HG03571 (cell line): Measurements from ENCODE around the gene TTPAL.

Experiments used
- ATAC-seq: cut with Tn5 transposase; IDR thresholded peaks from one replicate; pipeline ENCODE4 v1.9.1; 2021; ENCODE audit not compliant: unreplicated experiment

Gene TTPAL

DNA sequence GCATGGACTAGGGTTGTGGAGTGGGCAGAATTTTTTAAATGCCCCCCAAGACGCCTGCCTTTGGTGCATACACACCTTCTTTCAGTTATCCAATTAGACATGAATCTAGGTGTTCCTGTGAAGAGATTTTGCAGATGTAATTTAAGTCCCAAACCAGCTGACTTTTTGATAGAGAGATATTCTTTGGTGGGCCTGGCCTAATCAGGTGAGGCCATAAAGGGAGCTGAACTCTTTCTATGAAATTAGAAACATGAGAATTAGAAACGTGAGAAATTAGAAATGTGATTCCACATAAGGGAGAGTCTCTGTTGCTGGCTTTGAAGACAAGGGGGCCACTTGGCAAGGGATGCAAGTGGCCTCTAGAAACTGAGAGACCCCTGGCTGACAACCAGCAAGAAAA, 36.4 kb upstream of the TTPAL start:
- ATAC-seq: no peak

DNA sequence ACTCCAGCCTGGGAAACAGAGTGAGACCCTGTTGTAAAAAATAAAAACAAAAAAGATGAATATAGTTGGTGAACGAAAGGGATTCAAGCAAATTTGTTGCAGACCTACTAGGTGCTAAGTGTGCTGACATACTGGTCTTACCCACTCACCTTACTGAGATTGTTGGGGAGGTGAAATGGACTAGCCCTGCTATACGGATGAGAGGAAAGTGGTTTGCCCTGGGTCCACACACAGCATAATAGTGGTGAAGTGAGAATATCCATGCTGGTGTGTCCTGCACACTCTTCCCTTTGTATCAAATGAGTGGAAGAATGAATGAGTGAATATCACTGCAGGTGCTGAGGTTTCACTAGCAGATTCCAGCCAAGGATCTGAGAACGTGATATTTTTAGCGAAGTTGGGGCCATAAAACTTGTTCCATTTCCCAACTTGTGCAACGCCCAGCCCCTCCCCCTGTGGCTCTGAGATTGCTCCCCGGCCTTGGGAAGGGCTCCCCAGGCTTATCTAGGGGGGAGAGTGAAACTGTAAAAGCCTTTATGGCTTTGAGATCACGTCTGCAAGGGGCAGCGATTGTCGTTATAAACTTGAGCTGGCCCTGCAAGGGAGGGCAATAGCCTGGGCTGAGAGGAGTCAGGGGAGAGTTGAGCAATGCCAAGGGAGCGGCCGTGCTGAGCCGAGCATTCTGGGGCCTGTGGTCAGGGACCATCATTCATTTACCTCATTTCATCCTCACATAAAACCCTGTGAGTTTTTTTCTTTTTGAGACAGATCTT, 33.2 kb upstream of the TTPAL start:
- no peak for ATAC-seq

DNA sequence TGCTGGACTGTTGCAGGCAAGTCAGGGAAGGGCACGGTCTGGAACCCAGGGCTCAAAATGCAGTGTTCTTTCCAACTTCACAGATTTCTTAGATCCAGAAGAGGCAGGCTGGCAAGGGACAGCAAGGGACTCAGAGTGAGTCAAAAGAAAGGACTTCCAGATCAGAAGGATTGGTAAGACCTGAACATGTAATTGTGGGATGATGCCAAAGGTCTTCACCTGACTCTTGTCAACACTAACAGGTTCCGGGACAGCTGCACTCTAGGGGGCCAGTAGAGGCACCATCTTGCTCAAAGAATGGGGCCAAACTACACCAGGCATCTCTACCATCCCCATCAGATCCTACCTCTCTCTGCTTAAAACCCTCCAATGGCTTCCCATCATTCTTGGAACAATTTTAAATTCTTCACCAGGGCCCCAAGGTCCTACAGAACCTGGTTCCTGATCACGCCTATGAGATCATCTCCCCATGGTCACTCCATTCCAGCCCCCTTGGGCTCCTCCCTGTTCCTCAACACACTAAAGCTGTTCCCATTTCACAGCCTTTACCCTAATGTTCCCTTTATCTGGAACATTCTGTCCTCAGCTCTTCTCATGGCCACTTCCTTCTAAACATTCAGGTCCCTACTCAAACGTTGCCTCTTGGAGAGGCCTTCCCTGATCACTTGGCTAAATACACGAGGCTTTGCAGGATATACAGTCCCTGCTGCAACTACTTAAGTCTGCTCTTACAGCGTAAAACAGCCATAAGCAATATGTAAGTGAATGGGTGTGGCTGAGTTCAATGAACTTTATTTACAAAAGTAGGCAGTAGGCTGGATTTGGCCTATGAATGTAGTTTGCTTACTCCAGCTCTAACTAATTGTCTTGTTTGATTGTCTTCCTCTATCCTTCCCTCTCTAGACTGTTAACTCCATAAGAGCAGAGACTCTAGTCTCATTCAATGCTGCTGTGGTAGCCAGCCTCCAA, 29.6 kb upstream of the TTPAL start:
- ATAC-seq: no peak

- ATAC-seq: no peak
These were observed 27.8 kb upstream of the TTPAL start for GRCh38 chr20:44447827-44448419.

GRCh38 chr20:44448753-44449546, 26.7 kb upstream of the TTPAL start:
- ATAC-seq: no peak

DNA sequence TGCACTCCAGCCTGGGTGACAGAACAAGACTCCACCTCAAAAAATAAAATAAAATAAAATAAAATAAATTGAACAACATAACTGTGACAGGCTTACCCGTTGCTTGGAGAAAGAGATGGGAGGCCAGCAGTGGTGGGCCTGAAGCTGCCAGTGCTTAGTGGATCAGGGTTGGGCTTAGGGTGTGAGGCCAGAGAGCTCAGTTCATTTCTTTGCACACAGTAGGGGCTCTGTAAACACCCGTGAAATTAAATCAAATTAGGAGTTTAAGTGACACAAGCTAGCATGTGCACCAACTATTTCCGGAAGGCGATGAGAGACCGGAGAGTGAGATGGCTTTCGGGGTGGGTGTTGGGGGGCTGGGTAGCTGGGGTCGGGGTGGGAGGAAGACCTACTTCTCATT, 25.8 kb upstream of the TTPAL start:
- ATAC-seq: no peak

DNA sequence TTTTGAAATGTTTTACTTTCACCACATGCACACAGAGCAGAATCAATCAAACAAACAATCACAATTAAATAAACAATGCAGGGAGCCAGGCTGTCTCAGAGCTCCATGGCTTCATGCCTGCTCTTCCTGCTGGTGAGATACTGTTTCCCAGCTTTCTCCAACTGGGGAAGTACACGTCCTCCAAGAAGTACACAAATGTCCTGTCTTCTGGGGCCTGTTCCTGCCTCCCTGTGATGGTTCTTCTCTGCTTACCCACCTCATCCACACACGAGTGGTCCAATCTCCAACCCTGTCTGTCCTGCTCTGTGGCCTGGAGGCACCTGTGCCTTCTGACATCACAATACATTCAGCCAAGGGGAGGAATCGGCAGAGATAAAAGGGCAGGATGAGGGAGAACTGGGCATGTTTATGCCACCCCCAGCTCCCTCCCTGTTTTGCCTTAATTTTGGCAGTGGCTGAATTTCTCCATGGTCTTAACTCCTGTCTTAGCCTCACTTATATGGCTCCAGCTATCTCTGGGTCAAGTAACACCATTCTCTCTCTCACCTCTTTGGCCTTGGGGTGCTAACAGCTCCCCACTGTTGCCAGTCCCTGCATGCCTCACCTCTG, 25.3 kb upstream of the TTPAL start:
- ATAC-seq: no peak

GRCh38 chr20:44450903-44451450, 24.7 kb upstream of the TTPAL start:
- ATAC-seq: no peak

- no peak for ATAC-seq
These were observed 21.2 kb upstream of the TTPAL start for GRCh38 chr20:44454306-44454963.

GRCh38 chr20:44455126-44455525, 20.5 kb upstream of the TTPAL start:
- ATAC-seq: no peak

GRCh38 chr20:44456611-44457010, 19.1 kb upstream of the TTPAL start:
- no peak for ATAC-seq

GRCh38 chr20:44457016-44457415, 18.7 kb upstream of the TTPAL start:
- ATAC-seq: no peak

GRCh38 chr20:44459271-44459670, 16.4 kb upstream of the TTPAL start:
- no peak for ATAC-seq

DNA sequence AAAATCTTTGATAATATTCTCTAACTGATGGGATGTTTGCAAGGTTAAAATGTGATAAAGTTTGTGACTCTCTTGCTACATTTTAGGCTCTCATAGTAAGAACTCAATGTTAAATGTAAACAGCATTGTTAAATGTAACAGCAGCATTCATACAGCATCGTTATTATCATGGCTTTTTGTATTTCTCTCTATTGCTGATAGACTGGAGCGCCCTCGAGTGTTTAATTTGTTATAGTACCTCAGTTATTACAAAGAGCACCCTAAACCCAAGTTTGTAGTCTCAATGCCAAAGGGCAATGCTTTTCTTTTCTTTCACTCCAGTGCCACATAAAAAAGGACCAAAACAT, 14.9 kb upstream of the TTPAL start:
- ATAC-seq: no peak

DNA sequence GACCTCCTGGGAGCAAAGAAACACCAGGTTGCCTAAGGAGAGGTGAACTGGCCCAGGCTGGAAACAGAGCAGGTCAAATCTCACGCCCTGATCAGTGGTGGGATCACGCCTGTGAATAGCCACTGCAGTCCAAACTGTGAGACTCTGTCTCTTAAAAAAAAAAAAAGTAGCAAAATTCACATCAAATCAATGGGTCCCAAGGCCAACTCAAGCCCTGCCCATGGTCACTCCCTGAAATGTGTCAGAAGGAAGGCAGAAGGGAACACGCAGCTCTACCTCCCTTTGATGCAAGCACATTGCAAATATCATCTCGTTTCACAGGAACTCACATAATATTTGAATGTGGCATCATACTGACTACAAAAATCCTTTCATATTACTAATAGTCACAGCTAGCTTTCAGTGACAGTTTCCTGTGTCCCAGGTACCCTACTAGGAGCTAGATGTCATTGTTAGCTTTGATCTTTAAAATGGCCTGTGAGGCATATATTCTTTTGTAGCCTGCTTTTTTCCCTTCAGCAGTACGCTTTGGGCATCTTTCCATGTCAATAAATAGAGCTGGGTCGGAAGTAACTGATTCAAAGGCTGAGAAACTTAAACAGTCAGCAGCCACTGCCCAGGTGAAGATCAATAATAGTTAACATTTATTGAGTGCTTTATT, 14.4 kb upstream of the TTPAL start:
- ATAC-seq: no peak

- ATAC-seq: no peak
These were observed 13.9 kb upstream of the TTPAL start for GRCh38 chr20:44461803-44462174.

DNA sequence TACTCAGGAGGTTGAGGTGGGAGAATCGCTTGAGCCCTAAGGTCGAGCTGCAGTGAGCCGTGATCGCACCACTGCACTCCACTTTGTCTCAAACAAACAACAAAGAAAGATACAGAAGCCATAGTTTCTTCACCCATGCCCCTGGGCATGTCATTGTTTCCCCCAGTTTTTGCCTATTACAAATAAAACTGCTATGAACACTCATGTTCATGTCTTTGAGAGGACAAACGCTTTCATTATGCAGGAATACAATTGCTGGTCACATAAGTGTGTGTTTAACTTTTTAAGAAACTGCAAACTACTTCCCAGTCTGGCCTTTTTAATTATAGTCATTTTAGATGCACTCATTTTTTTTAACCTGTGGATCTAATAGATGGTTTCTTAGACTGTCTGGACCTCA, 12.2 kb upstream of the TTPAL start:
- no peak for ATAC-seq

GRCh38 chr20:44464514-44464913, 11.2 kb upstream of the TTPAL start:
- no peak for ATAC-seq

DNA sequence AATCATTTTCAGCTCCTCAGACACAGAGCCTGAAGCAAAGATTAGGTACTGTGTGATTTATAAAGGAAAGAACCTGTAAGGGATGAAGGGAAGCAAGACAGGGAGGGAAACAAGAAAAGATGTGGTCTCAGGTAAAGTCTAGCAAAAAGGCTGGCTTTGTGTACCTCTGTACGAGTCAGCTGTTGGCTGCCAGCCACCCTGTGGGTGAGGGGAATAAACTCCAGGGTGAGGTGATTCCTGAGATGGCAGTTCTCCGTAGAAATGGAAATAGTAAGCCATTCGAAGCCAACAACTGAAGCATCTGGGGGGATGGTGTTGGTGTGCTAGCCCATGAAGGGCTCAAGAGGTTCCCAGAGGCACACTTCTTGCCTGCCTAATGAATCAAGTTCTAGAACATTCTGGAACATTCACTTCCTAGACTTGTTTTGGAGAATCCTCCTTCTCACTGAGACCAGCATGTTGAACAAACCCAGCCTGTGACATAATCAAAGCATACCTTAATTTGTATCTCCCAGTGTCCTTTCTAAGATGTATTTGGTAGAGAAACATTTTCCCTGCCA, 10.6 kb upstream of the TTPAL start:
- no peak for ATAC-seq
